ENCODE data around the gene NCAM2. TPM values are rescaled to one million over a fixed set of nuclear protein-coding genes. Genes with fewer than 3 reads are reported as not detected.

Gene NCAM2
- total and polyA plus RNA-seq, 2 of the 4 experiments (the other 2 are of a cell fraction), result 2.7 to 5.0 TPM

DNA sequence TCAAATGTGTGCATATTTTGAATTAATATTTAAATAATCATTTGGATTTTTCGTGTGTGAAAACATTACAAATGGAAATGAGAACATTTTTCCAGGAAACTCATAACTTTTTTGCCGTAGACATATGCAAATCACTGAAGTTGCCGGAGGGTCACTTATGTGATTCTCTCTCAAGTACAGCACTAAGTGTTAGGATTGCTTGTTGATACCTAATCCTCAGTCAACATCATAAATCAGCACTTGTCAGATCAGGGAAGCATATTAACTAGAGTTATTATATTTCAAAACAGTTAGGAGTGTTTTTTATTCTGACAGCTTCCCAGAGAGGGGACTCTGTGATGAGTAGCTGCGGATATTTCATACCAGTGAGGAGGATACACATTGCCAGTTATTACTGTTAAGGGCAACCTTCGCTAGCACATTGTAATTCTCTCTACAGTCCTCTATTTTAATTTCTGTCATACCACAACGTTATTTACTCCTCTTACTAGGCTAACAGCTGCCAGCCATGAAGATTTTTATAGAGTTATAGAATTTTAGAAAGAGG lies 41.5 kb downstream of the NCAM2 start:
- Histone ChIP-seq H3K36me3 (ENCODE audit: control insufficient read depth, insufficient read depth, low read length) (no peaks in the 10 kb centered on the region), H4K8ac (ENCODE audit: low read depth in 2 of 2, low read length in 2 of 2) (no peak overlapping the region), H2AFZ (replicated peaks; ENCODE audit: low read length, poor library complexity) (no peak overlapping the region), H3K18ac (ENCODE audit: low read depth, low read length) (no peak overlapping the region), H3K14ac (replicated peaks; ENCODE audit: low read depth, low read length) (no peak overlapping the region), H4K20me1 (ENCODE audit: insufficient read depth, low read length) (no peaks in the 10 kb centered on the region), H3K4me3 (ENCODE audit: insufficient read depth, low read depth, low read length) (no peak overlapping the region), H3K4me1 (ENCODE audit: control insufficient read depth, insufficient read depth, low read length) (no peaks in the 10 kb centered on the region), H3K56ac (ENCODE audit: extremely low read depth, insufficient read depth, low read length) (no peak overlapping the region), H3K23ac (ENCODE audit: low read depth, low read length) (no peak overlapping the region), H3K9ac (ENCODE audit: low read depth, low read length) (no peak overlapping the region), H3K9me3 (ENCODE audit: control insufficient read depth, insufficient read depth, low read length) (no peaks in the 10 kb centered on the region), H2AK5ac (ENCODE audit: low read depth, low read length) (no peak overlapping the region), H2BK20ac (ENCODE audit: low read depth, low read length) (no peak overlapping the region), H3K27ac (ENCODE audit: insufficient read depth, low read length) (no peak overlapping the region), H3K79me1 (ENCODE audit: low read depth in 1 of 2, low read length in 2 of 2) (no peaks in the 10 kb centered on the region), H4K5ac (ENCODE audit: low read depth, low read length) (no peak overlapping the region), H2AK9ac (replicated peaks; ENCODE audit: low read depth, low read length, poor library complexity) (no peak overlapping the region), H4K91ac (ENCODE audit: insufficient read depth, low read depth, low read length) (no peak overlapping the region), H3K27me3 (ENCODE audit: control insufficient read depth, insufficient read depth, low read length) (no peaks in the 10 kb centered on the region), H3K4me2 (ENCODE audit: low read depth, low read length) (no peak overlapping the region), H3K9me1 (ENCODE audit: insufficient read depth, low read length) (no peaks in the 10 kb centered on the region), H2BK5ac (ENCODE audit: low read depth, low read length, poor library complexity, severe bottlenecking) (no peak overlapping the region), H2BK120ac (ENCODE audit: low read depth, low read length) (no peak overlapping the region), H3K4ac (ENCODE audit: low read depth, low read length) (no peak overlapping the region), H2BK15ac (ENCODE audit: low read depth, low read length) (no peak overlapping the region)
- ChIA-PET POLR2A (ENCODE audit: unreplicated experiment) (no interaction called here), CTCF (no interaction called here)
- intact Hi-C loops (cut with micrococcal nuclease) (no loop called here), dilution Hi-C loops (cut with HindIII; ENCODE audit: low sequenced_read_pairs, unreplicated experiment) (no loop called here), in situ Hi-C loops (cut with MboI; ENCODE audit: low sequenced_read_pairs) (no loop called here)
- DNase-seq (no peak), ATAC-seq (ENCODE audit: low read depth) (no peak)
- no TSS peak for BruUV-seq (replicated peaks)
- no peak for TF ChIP-seq NFE2L2 (IDR thresholded peaks at IDR 0.05; ENCODE audit: low read depth, low read length)
- no CpG with 5 or more reads among the region's 6 CpGs for WGBS, 2 experiments (ENCODE audit: extremely low coverage in 2 of 2, insufficient read length in 1 of 2)
